ENCODE results near the gene ARHGEF25.
"Not testable (repeated sequence)": the region's sequence is repeated elsewhere in the genome, so short reads cannot be mapped to it uniquely, and the experiment has no call there.

ARHGEF25 gene

GRCh38 chr12:57641699-57642442, 30.6 kb downstream of the ARHGEF25 start:
- no peak for DNase-seq

GRCh38 chr12:57645990-57646658, 34.9 kb downstream of the ARHGEF25 start:
- not testable (repeated sequence) for DNase-seq

GRCh38 chr12:57646659-57647049, 35.4 kb downstream of the ARHGEF25 start:
- not testable (repeated sequence) for DNase-seq

- no peak for DNase-seq
Observed at GRCh38 chr12:57654042-57654441, 42.8 kb downstream of the ARHGEF25 start.

- DNase-seq, result no peak
Observed at GRCh38 chr12:57655541-57656240, 44.5 kb downstream of the ARHGEF25 start.

GRCh38 chr12:57656408-57656807, 45.2 kb downstream of the ARHGEF25 start:
- not testable (repeated sequence) for DNase-seq

- DNase-seq, result no peak
Observed at GRCh38 chr12:57657744-57658143, 46.5 kb downstream of the ARHGEF25 start.

GRCh38 chr12:57658890-57659289, 47.7 kb downstream of the ARHGEF25 start:
- DNase-seq, result no peak

- DNase-seq, result no peak
Observed at GRCh38 chr12:57661376-57661775, 50.1 kb downstream of the ARHGEF25 start.

- not testable (repeated sequence) for DNase-seq
Observed at GRCh38 chr12:57665066-57665820, 54.0 kb downstream of the ARHGEF25 start.

Data from CD4-positive, alpha-beta T cell treated with Interferon alpha-2 for 1 hour (primary cell).